Neural progenitor cell (in vitro differentiated cells): ENCODE data around the gene HIRA. TPM values are rescaled to one million over a fixed set of nuclear protein-coding genes. Genes with fewer than 3 reads are reported as not detected.

ENCODE experiments used
- DNase-seq: peaks from one replicate; pipeline ENCODE4 v3.0.0-alpha.2; 2016; ENCODE audit warnings: low spot score
- H2AFZ ChIP-seq: fragments of 200-600 bp; sonication (generic); replicated peaks from 2 replicates; pipeline ENCODE4 v1.6.1; 2016; ENCODE audit warnings: antibody characterized with exemption
- H3F3A ChIP-seq: fragments of 200-600 bp; sonication (generic); 2 replicates; pipeline ENCODE4 v1.6.1; 2016; ENCODE audit warnings: antibody characterized with exemption, low read depth
- H3K27ac ChIP-seq: fragments of 200-600 bp; sonication (generic); 2 replicates; pipeline ENCODE4 v1.5.1; 2016; ENCODE audit warnings: mild to moderate bottlenecking
- H3K27me3 ChIP-seq: fragments of 200-600 bp; sonication (generic); 2 replicates; pipeline ENCODE4 v1.6.1; 2016; ENCODE audit warnings: mild to moderate bottlenecking, moderate library complexity
- H3K36me3 ChIP-seq: fragments of 200-600 bp; sonication (generic); 2 replicates; pipeline ENCODE4 v1.5.1; 2016
- H3K4me1 ChIP-seq: fragments of 200-600 bp; sonication (generic); 2 replicates; pipeline ENCODE4 v1.6.1; 2016; ENCODE audit warnings: mixed run types
- H3K4me2 ChIP-seq: fragments of 200-600 bp; sonication (generic); 2 replicates; pipeline ENCODE4 v1.6.1; 2016
- H3K4me3 ChIP-seq: fragments of 200-600 bp; sonication (generic); 2 replicates; pipeline ENCODE4 v1.5.1; 2016
- H3K79me2 ChIP-seq: fragments of 200-600 bp; sonication (generic); 2 replicates; pipeline ENCODE4 v1.6.1; 2016; ENCODE audit warnings: low read depth
- H3K9ac ChIP-seq: fragments of 200-600 bp; sonication (generic); 2 replicates; pipeline ENCODE4 v1.6.1; 2016
- H3K9me3 ChIP-seq: fragments of 200-600 bp; sonication (generic); 2 replicates; pipeline ENCODE4 v1.5.1; 2016; ENCODE audit warnings: low read depth
- H4K20me1 ChIP-seq: fragments of 200-600 bp; sonication (generic); 2 replicates; pipeline ENCODE4 v1.6.1; 2016; ENCODE audit warnings: low read depth
- H3K27ac Mint-ChIP-seq: 3 replicates; pipeline ENCODE4 v1.8.0; 2021; ENCODE audit warnings: mixed read lengths
- H3K27me3 Mint-ChIP-seq: 2 replicates; pipeline ENCODE4 v1.8.0; 2022; ENCODE audit warnings: low read depth, mild to moderate bottlenecking, inconsistent platforms, moderate library complexity, mixed read lengths; ENCODE audit not compliant: insufficient read depth
- H3K36me3 Mint-ChIP-seq: 3 replicates; pipeline ENCODE4 v1.8.0; 2021; ENCODE audit warnings: mixed read lengths
- H3K4me1 Mint-ChIP-seq: 3 replicates; pipeline ENCODE4 v1.8.0; 2021; ENCODE audit warnings: mixed read lengths
- H3K4me3 Mint-ChIP-seq: 3 replicates; pipeline ENCODE4 v1.8.0; 2021; ENCODE audit warnings: mild to moderate bottlenecking, moderate library complexity, mixed read lengths
- H3K9me3 Mint-ChIP-seq: 3 replicates; pipeline ENCODE4 v1.8.0; 2020; ENCODE audit warnings: mixed read lengths
- CTCF ChIP-seq: fragments of 200-600 bp; sonication (generic); IDR thresholded peaks from 2 replicates; pipeline ENCODE4 v1.5.1; 2017; ENCODE audit warnings: antibody characterized with exemption, mild to moderate bottlenecking
- EZH2 ChIP-seq: fragments of 200-600 bp; sonication (generic); IDR thresholded peaks from 2 replicates; pipeline ENCODE4 v1.6.1; 2017; ENCODE audit warnings: antibody characterized with exemption, mild to moderate bottlenecking, moderate library complexity
- EZH2phosphoT487 ChIP-seq: fragments of 200-600 bp; sonication (generic); IDR thresholded peaks from 2 replicates; pipeline ENCODE4 v1.6.1; 2017; ENCODE audit warnings: antibody characterized with exemption
- total RNA-seq: library from RNA; depleted of rRNA; stranded (reverse); fragments of >200 nt; gene quantifications from 2 replicates; pipeline ENCODE4 v1.2.3, GENCODE V29; 2015; ENCODE audit warnings: low replicate concordance

The HIRA gene
- total RNA-seq, 1 donor from 2014 or later, result 18.9 TPM

GRCh38 chr22:19434829-19435580 is 3.5 kb upstream of the HIRA start:
- H3F3A ChIP-seq, result peaks cover 29% of the 10 kb centered on the region
- Mint-ChIP-seq H3K36me3 (peaks cover 15% of the 10 kb centered on the region), H3K27me3 (peaks cover 3% of the 10 kb centered on the region), H3K27ac (no peak overlapping the region), H3K9me3 (no peaks in the 10 kb centered on the region), H3K4me1 (peaks cover 19% of the 10 kb centered on the region), H3K4me3 (no peak overlapping the region)
- TF ChIP-seq EZH2phosphoT487 (no peak), CTCF (no peak), EZH2 (no peak)
- no peak overlapping the region for H2AFZ ChIP-seq
- no peak overlapping the region for H3K27ac ChIP-seq
- H3K4me1 ChIP-seq, result peaks cover 15% of the 10 kb centered on the region
- no peak overlapping the region for H3K4me3 ChIP-seq
- no peaks in the 10 kb centered on the region for H3K9me3 ChIP-seq
- no peaks in the 10 kb centered on the region for H3K36me3 ChIP-seq
- no peak overlapping the region for H3K4me2 ChIP-seq
- H4K20me1 ChIP-seq, result peaks cover 20% of the 10 kb centered on the region
- DNase-seq, result no peak
- no peaks in the 10 kb centered on the region for H3K27me3 ChIP-seq
- H3K79me2 ChIP-seq, result peaks cover 32% of the 10 kb centered on the region
- H3K9ac ChIP-seq, result no peak overlapping the region

- Histone ChIP-seq H3K27ac (no peak overlapping the region), H3K79me2 (peaks cover 35% of the 10 kb centered on the region), H3K9me3 (no peaks in the 10 kb centered on the region), H3K4me3 (no peak overlapping the region), H3K9ac (no peak overlapping the region), H3F3A (peaks cover 29% of the 10 kb centered on the region), H3K36me3 (no peaks in the 10 kb centered on the region), H3K27me3 (no peaks in the 10 kb centered on the region), H3K4me1 (peaks cover 18% of the 10 kb centered on the region), H3K4me2 (no peak overlapping the region), H2AFZ (no peak overlapping the region), H4K20me1 (peaks cover 26% of the 10 kb centered on the region)
- no peak for TF ChIP-seq EZH2phosphoT487
- no peak for TF ChIP-seq CTCF
- TF ChIP-seq EZH2, result no peak
- Mint-ChIP-seq H3K27ac (no peak overlapping the region), H3K4me1 (peaks cover 25% of the 10 kb centered on the region), H3K27me3 (peaks cover 3% of the 10 kb centered on the region), H3K36me3 (peaks cover 15% of the 10 kb centered on the region), H3K9me3 (no peaks in the 10 kb centered on the region), H3K4me3 (no peak overlapping the region)
- no peak for DNase-seq
Measured at GRCh38 chr22:19434401-19434800, 2.9 kb upstream of the HIRA start.

- Histone ChIP-seq H2AFZ (peak within 1 kb of the TSS; percentile 81), H3K9me3 (no peaks in the 10 kb centered on the region), H3K4me3 (peak within 1 kb of the TSS; percentile 66), H3F3A (peaks cover 29% of the 10 kb centered on the region), H3K27ac (peak within 1 kb of the TSS; percentile 78), H3K36me3 (no peaks in the 10 kb centered on the region), H3K4me1 (peaks cover 18% of the 10 kb centered on the region), H3K9ac (peak within 1 kb of the TSS; percentile 64), H4K20me1 (peaks cover 35% of the 10 kb centered on the region), H3K4me2 (peak within 1 kb of the TSS; percentile 95), H3K27me3 (no peaks in the 10 kb centered on the region), H3K79me2 (peaks cover 45% of the 10 kb centered on the region)
- no peaks in the 10 kb centered on the region for H3K9me3 Mint-ChIP-seq
- no peak for TF ChIP-seq EZH2phosphoT487
- TF ChIP-seq CTCF, result peak; percentile 0
- no peak for TF ChIP-seq EZH2
- peaks cover 31% of the 10 kb centered on the region for H3K4me1 Mint-ChIP-seq
- peaks cover 13% of the 10 kb centered on the region for H3K36me3 Mint-ChIP-seq
- H3K4me3 Mint-ChIP-seq, result peak within 1 kb of the TSS; percentile 91
- peak; percentile 89 for DNase-seq
- peaks cover 2% of the 10 kb centered on the region for H3K27me3 Mint-ChIP-seq
- peak within 1 kb of the TSS; percentile 66 for H3K27ac Mint-ChIP-seq
Measured at GRCh38 chr22:19432133-19432851, 759 bp upstream of the HIRA start, which contains the start of gene MRPL40. MRPL40 (plus strand) TSS chr22:19432545; CDS start chr22:19432555, 10 bp downstream.
